ENCODE measurements around the gene SALL1. TPM values are rescaled to one million over a fixed set of nuclear protein-coding genes. Genes with fewer than 3 reads are reported as not detected.

The SALL1 gene
- total and polyA plus RNA-seq, 2 of the 4 experiments (the other 2 are of a cell fraction) = 0.90 to 5.2 TPM

DNA sequence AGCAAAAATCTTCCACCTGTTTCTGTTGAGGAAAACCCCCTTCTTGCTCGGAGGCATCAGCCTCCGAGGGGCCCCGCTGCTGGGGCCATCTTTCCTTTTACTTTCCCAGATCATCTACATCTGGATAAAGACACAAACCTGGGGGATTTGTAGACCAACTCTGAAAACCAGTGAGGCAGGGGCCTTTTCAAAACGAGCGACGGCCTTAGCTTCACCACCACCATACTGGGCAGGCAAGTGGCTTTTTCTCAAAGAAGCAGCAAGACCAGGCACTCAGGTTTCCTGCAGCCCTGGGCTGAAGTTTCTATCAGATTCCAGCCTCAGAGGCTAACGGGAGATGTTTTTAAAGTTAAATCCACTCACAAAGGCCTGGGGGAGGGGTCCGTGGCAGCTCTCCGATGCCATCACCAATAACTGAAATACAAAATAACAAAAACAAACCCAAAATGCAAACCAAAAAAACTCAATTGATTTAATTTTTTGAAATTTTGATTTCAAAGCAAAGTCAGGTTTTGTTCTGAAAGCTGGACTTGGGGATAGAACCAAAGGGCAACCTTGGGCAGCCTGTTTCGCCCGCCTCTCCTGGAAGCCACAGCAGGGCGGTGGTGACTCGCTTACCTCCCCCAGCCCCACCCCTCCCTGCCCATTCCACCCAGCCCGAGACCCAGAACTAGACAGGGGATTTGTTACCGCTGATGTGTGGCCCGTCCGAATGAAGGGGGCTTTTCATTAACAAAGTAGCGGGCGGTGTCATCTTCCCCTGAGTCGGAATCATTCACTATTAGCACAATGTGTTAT, 55.8 kb downstream of the SALL1 start:
- ATAC-seq (ENCODE audit: low read depth) = no peak

More for the DNA sequence above, 55.8 kb downstream of the SALL1 start:
- H3K79me1 ChIP-seq (ENCODE audit: low read depth in 1 of 2, low read length in 2 of 2) = no peaks in the 10 kb centered on the region
- H2BK20ac ChIP-seq (ENCODE audit: low read depth, low read length) = no peak overlapping the region
- no peak overlapping the region for H3K56ac ChIP-seq (ENCODE audit: extremely low read depth, insufficient read depth, low read length)
- no peak overlapping the region for H2BK120ac ChIP-seq (ENCODE audit: low read depth, low read length)
- no peak overlapping the region for H2AK9ac ChIP-seq (replicated peaks; ENCODE audit: low read depth, low read length, poor library complexity)
- H3K4me2 ChIP-seq (ENCODE audit: low read depth, low read length) = no peak overlapping the region
- no peak overlapping the region for H4K91ac ChIP-seq (ENCODE audit: insufficient read depth, low read depth, low read length)
- ChIA-PET POLR2A (ENCODE audit: unreplicated experiment) (no interaction called here), CTCF (no interaction called here)
- dilution Hi-C loops (cut with HindIII; ENCODE audit: low sequenced_read_pairs, unreplicated experiment) = no loop called here
- H3K4me1 ChIP-seq (ENCODE audit: control insufficient read depth, insufficient read depth, low read length) = no peaks in the 10 kb centered on the region
- peaks cover 12% of the 10 kb centered on the region for H3K27me3 ChIP-seq (ENCODE audit: control insufficient read depth, insufficient read depth, low read length)
- H3K18ac ChIP-seq (ENCODE audit: low read depth, low read length) = no peak overlapping the region
- in situ Hi-C loops (cut with MboI; ENCODE audit: low sequenced_read_pairs) = no loop called here
- H4K8ac ChIP-seq (ENCODE audit: low read depth in 2 of 2, low read length in 2 of 2) = no peak overlapping the region
- no peak overlapping the region for H4K5ac ChIP-seq (ENCODE audit: low read depth, low read length)
- WGBS, 2 experiments (ENCODE audit: extremely low coverage in 2 of 2, insufficient read length in 1 of 2) = 37% methylated on average over 3 of the region's 20 CpGs; no CpG with 5 or more reads in 1 of the 2 experiments
- H2AFZ ChIP-seq (replicated peaks; ENCODE audit: low read length, poor library complexity) = no peak overlapping the region
- H3K9me3 ChIP-seq (ENCODE audit: control insufficient read depth, insufficient read depth, low read length) = no peaks in the 10 kb centered on the region
- no peak overlapping the region for H3K9ac ChIP-seq (ENCODE audit: low read depth, low read length)
- no peak overlapping the region for H3K23ac ChIP-seq (ENCODE audit: low read depth, low read length)
- no TSS peak for BruUV-seq (replicated peaks)
- no peak overlapping the region for H2BK5ac ChIP-seq (ENCODE audit: low read depth, low read length, poor library complexity, severe bottlenecking)
- no peaks in the 10 kb centered on the region for H3K9me1 ChIP-seq (ENCODE audit: insufficient read depth, low read length)
- no peak overlapping the region for H3K14ac ChIP-seq (replicated peaks; ENCODE audit: low read depth, low read length)
- no peak overlapping the region for H2BK15ac ChIP-seq (ENCODE audit: low read depth, low read length)
- TF ChIP-seq MAFK (IDR thresholded peaks at IDR 0.05; ENCODE audit: low read depth, low read length) = no peak
- no peak for TF ChIP-seq FOS (IDR thresholded peaks at IDR 0.05; ENCODE audit: low read depth, low read length)
- no peak for TF ChIP-seq CEBPB (IDR thresholded peaks at IDR 0.05; ENCODE audit: low read depth, low read length)
- TF ChIP-seq BHLHE40 (IDR thresholded peaks at IDR 0.05; ENCODE audit: low read depth, low read length) = no peak
- no peaks in the 10 kb centered on the region for H3K36me3 ChIP-seq (ENCODE audit: control insufficient read depth, insufficient read depth, low read length)
- no peak for DNase-seq
- no peak overlapping the region for H3K27ac ChIP-seq (ENCODE audit: insufficient read depth, low read length)
- no peak overlapping the region for H3K4ac ChIP-seq (ENCODE audit: low read depth, low read length)
- H2AK5ac ChIP-seq (ENCODE audit: low read depth, low read length) = no peak overlapping the region
- intact Hi-C loops (cut with micrococcal nuclease) = no loop called here
- H4K20me1 ChIP-seq (ENCODE audit: insufficient read depth, low read length) = no peaks in the 10 kb centered on the region
- no peak overlapping the region for H3K4me3 ChIP-seq (ENCODE audit: insufficient read depth, low read depth, low read length)
